Measurements from ENCODE around the gene SIGLEC1. TPM values are rescaled to one million over a fixed set of nuclear protein-coding genes. Genes with fewer than 3 reads are reported as not detected.
A peak's percentile ranks its signal among the peaks of the same experiment; 100 is the strongest.

The SIGLEC1 gene
- total RNA-seq, 4 donors from 2014 or later, result 1.0 to 7.9 (median 3.4) TPM

DNA sequence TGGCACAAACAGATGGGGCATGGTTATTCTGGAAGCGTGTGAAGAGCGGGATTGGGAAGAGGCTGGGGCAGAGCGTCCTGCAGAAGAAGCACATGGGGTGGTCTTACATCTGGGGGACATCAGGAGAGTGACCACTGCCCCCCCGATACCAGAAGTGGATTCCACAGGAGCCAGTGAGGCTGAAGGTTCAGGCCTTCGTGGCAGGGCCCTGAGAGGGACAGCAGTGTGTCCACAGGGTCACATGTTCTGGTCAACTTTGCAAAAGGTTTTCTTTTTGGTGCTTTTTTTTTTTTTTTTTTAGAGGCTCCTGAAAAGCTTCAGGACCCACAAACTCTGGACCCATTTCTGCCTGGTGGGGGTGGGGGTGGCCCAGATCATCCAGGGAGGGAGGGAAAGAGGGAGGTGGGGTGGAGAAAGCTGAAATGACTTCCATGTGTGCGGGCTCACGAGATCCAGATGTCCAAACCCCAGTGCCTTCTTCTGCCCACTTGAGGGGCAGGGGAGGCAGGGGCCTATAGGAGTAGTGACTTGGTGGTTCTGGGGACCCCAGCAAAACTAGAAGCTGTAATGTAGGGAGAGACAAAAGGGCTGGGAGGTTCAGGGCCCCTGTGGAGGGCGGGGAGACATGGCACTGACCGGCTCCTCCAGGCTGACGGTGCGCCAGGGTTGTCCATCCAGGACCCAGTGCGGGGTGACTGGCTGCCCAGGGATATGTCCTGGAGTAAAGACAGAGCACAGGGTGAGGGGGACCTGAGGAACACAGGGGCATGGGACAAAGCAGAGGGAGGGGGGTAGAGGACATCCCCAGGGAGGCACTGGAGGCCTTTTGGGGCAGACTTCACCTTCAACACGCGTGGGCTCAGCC, 33.3 kb downstream of the SIGLEC1 start:
- peak overlapping the region; percentile 62 to 65 for H3K4me3 ChIP-seq
- peaks cover 8 to 20% of the 10 kb centered on the region in 2 donors for H3K4me1 ChIP-seq
- no peaks in the 10 kb centered on the region for H3K27me3 ChIP-seq
- H3K27ac ChIP-seq, result peak overlapping the region; percentile 97 to 98
- H3K9me3 ChIP-seq, result no peaks in the 10 kb centered on the region
- H3K36me3 ChIP-seq, result no peaks in the 10 kb centered on the region
- TF ChIP-seq POLR2A (IDR thresholded peaks at IDR 0.05), result no peak
- TF ChIP-seq, protein P1, sequence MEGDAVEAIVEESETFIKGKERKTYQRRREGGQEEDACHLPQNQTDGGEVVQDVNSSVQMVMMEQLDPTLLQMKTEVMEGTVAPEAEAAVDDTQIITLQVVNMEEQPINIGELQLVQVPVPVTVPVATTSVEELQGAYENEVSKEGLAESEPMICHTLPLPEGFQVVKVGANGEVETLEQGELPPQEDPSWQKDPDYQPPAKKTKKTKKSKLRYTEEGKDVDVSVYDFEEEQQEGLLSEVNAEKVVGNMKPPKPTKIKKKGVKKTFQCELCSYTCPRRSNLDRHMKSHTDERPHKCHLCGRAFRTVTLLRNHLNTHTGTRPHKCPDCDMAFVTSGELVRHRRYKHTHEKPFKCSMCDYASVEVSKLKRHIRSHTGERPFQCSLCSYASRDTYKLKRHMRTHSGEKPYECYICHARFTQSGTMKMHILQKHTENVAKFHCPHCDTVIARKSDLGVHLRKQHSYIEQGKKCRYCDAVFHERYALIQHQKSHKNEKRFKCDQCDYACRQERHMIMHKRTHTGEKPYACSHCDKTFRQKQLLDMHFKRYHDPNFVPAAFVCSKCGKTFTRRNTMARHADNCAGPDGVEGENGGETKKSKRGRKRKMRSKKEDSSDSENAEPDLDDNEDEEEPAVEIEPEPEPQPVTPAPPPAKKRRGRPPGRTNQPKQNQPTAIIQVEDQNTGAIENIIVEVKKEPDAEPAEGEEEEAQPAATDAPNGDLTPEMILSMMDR (IDR thresholded peaks at IDR 0.05), result no peak
- intact Hi-C loops (cut with DNase I; ENCODE audit: low total_unique reads), result no loop called here
- peak in 1 of 2 donors; percentile 51 for DNase-seq

GRCh38 chr20:3678198-3678597, 34.2 kb downstream of the SIGLEC1 start:
- peaks cover 8 to 20% of the 10 kb centered on the region in 2 donors for H3K4me1 ChIP-seq
- TF ChIP-seq, protein P1 (IDR thresholded peaks at IDR 0.05), result no peak
- TF ChIP-seq POLR2A (IDR thresholded peaks at IDR 0.05), result no peak
- H3K36me3 ChIP-seq, result no peaks in the 10 kb centered on the region
- intact Hi-C loops (cut with DNase I; ENCODE audit: low total_unique reads), result no loop called here
- peak overlapping the region; percentile 97 to 98 for H3K27ac ChIP-seq
- H3K4me3 ChIP-seq, result no peak overlapping the region
- H3K9me3 ChIP-seq, result no peaks in the 10 kb centered on the region
- no peaks in the 10 kb centered on the region for H3K27me3 ChIP-seq
- peak in 1 of 2 donors; percentile 46 for DNase-seq

DNA sequence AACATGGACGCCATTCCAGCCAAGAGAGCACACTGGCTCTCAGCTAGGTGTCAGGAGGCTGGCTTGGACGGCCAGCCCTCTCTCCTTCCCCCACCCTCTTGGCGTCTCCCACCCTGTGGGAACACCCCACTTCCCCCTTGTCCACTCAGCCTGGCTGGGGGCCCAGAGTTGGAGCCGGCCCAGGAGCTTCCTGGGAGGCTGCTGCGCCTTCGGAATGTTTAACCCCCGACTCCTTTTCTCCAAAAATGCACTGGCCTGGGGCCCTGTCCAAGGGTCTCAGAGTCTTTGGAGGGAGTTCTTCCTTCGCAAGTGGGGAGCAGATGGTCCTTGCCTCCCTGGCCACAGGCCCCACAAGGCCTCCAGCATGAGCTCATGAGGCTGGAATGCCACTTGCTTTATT, 34.7 kb downstream of the SIGLEC1 start:
- peak; percentile 78 to 90 for DNase-seq
- no peaks in the 10 kb centered on the region for H3K36me3 ChIP-seq
- no peaks in the 10 kb centered on the region for H3K27me3 ChIP-seq
- TF ChIP-seq, protein P1 (IDR thresholded peaks at IDR 0.05), result no peak
- no peak for TF ChIP-seq POLR2A (IDR thresholded peaks at IDR 0.05)
- intact Hi-C loops (cut with DNase I; ENCODE audit: low total_unique reads), result loop anchor here (2.0 kb wide), 1 partner anchor 33 kb away; no protein-coding TSS in a partner anchor
- H3K27ac ChIP-seq, result peak overlapping the region; percentile 97 to 98
- H3K4me3 ChIP-seq, result no peak overlapping the region
- H3K4me1 ChIP-seq, result peaks cover 8 to 20% of the 10 kb centered on the region in 2 donors
- no peaks in the 10 kb centered on the region for H3K9me3 ChIP-seq

DNA sequence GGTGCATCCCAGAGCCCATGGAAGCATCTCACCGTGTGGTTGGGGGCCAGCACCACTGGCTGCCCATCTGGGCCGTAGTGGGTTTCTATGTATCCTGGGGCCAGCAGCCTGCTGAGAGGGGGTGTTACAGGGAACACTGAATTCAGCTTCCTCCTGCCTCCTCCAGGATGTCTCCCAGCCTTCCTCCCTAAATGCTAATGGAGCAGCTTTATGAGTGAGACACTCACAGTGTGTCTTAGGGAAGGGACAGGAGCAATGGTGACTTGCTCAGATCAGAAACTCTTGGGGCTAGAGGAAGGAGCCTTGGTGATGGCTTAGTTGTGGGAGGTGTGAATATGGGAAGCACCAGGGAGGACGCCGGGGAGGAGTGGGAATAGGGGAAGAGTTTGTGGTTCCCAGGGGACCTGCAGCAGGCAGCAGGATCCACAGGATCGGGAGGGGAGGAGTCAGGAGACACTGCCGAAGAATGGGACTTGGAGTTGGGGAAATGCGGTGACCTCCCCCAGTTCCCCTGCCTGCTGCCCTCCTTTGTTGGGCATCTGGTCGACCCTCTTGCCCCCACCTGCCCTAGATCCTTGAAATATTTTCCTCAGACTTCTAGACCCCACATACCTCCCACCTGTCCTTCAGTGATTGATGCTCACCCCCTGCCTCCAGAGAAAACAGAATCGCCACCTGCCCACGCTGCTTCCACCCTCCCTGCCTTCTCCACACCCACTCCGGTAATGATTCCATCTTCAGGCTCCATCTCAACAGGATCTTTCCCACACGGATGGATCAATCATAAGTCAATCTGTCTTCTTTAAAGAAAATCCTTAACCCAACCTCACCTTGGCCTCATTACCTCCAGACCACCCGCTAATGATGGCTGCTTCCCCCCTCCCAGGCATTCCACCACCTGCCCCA, 37.2 kb downstream of the SIGLEC1 start:
- no peak for TF ChIP-seq POLR2A (IDR thresholded peaks at IDR 0.05)
- TF ChIP-seq, protein P1 (IDR thresholded peaks at IDR 0.05), result no peak
- Histone ChIP-seq H3K9me3 (no peaks in the 10 kb centered on the region), H3K4me3 (no peak overlapping the region), H3K27ac (no peak overlapping the region), H3K27me3 (no peaks in the 10 kb centered on the region), H3K4me1 (peaks cover 8 to 20% of the 10 kb centered on the region in 2 donors), H3K36me3 (no peaks in the 10 kb centered on the region)
- no peak for DNase-seq
- intact Hi-C loops (cut with DNase I; ENCODE audit: low total_unique reads), result no loop called here
